Endothelial cell (in vitro differentiated cells): Measurements from ENCODE around the gene MMP24. TPM values are rescaled to one million over a fixed set of nuclear protein-coding genes. Genes with fewer than 3 reads are reported as not detected.
"Not testable (repeated sequence)": the region's sequence is repeated elsewhere in the genome, so short reads cannot be mapped to it uniquely, and the experiment has no call there.

ENCODE experiments used
- DNase-seq: peaks from one replicate; pipeline ENCODE4 v3.0.0; 2021; ENCODE audit warnings: low spot score
- H3K27ac Mint-ChIP-seq: one replicate; pipeline ENCODE4 v1.8.0; 2021; ENCODE audit warnings: mixed read lengths, inconsistent platforms; ENCODE audit not compliant: unreplicated experiment
- H3K27me3 Mint-ChIP-seq: one replicate; pipeline ENCODE4 v1.8.0; 2021; ENCODE audit warnings: mild to moderate bottlenecking, moderate library complexity, mixed read lengths, inconsistent platforms; ENCODE audit not compliant: unreplicated experiment
- H3K36me3 Mint-ChIP-seq: one replicate; pipeline ENCODE4 v1.8.0; 2021; ENCODE audit warnings: mild to moderate bottlenecking, low read depth, mixed read lengths, inconsistent platforms; ENCODE audit not compliant: unreplicated experiment
- H3K4me1 Mint-ChIP-seq: one replicate; pipeline ENCODE4 v1.8.0; 2021; ENCODE audit warnings: mild to moderate bottlenecking, mixed read lengths, inconsistent platforms; ENCODE audit not compliant: unreplicated experiment
- H3K4me3 Mint-ChIP-seq: one replicate; pipeline ENCODE4 v1.8.0; 2021; ENCODE audit warnings: mild to moderate bottlenecking, mixed read lengths, inconsistent platforms; ENCODE audit not compliant: unreplicated experiment
- H3K9me3 Mint-ChIP-seq: one replicate; pipeline ENCODE4 v1.8.0; 2021; ENCODE audit warnings: mixed read lengths, inconsistent platforms; ENCODE audit not compliant: unreplicated experiment
- CTCF ChIP-seq: fragments of 200-600 bp; sonication (generic); IDR thresholded peaks from one replicate; pipeline ENCODE4 v1.5.0; 2021; ENCODE audit warnings: antibody characterized with exemption; ENCODE audit not compliant: unreplicated experiment
- long read RNA-seq: library from polyadenylated mRNA; unstranded; transcript quantifications from one replicate; pipeline ENCODE4 v2.0.0, GENCODE V29; 2020; ENCODE audit not compliant: unreplicated experiment
- total RNA-seq: library from RNA; stranded (reverse); fragmentation: NEBNext Ultra II Directional; extraction: Animal tissue kit (Norgen Biotek cat#: 25700); gene quantifications from one replicate; pipeline ENCODE4 v1.2.1, GENCODE V29; 2021; ENCODE audit not compliant: unreplicated experiment

Gene MMP24
- 9.1 TPM for total RNA-seq
- long read RNA-seq, partial matches to known transcripts: 0 of 8 reads
- long read RNA-seq, other reads (novel, unspliced or antisense): 8 of 8 reads

- H3K27me3 Mint-ChIP-seq: peaks cover 8% of the 10 kb centered on the region
- no peaks in the 10 kb centered on the region for H3K9me3 Mint-ChIP-seq
- H3K27ac Mint-ChIP-seq: peak within 1 kb of the TSS; percentile 72
- H3K4me3 Mint-ChIP-seq: peak within 1 kb of the TSS; percentile 90
- TF ChIP-seq CTCF: no peak
- peaks cover 26% of the 10 kb centered on the region for H3K4me1 Mint-ChIP-seq
- peak; percentile 18 for DNase-seq
- no peaks in the 10 kb centered on the region for H3K36me3 Mint-ChIP-seq
Observed at GRCh38 chr20:35226126-35226883, at the start of gene MMP24. Gene MMP24 (plus strand): TSS chr20:35226690. CDS start chr20:35226739, 49 bp downstream.

DNA sequence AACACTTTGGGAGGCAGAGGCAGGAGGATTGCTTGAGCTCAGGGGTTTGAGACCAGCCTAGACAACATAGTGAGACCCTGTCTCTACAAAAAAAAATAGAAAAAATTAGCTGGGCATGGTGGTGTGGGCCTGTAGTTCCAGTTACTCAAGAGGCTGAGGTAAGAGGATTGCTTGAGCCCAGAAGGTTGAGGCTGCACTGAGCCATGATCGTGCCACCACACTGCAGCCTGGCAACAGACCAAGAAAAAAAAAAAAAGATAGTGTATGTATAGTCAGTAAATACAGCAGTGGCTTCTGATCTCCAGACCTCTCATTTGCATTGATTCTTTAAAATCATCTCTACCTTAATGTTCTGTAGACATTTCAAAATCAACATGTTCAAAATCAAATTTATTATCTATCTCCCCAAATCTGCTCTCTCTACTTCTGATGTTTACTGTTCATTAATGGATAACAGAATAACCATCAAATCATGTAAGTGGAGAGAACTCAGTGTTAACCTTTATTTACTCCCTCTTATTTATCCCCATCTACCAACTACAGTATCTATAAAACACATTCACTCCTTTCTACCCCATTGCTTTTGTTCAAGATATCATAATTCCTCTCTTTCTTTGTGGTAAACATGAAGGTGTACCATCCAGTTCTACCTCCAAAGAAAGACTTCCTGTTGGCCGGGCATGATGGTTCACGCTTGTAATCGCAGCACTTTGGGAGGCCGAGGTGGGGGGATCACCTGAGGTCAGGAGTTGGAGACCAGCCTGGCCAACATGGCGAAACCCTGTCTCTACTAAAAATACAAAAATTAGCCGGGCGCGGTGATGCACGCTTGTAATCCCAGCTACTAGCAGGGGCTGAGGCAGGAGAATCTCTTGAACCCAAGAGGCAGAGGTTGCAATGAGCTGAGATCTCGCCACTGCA, 46.9 kb upstream of the MMP24 start:
- TF ChIP-seq CTCF: no peak
- peaks cover 10% of the 10 kb centered on the region for H3K4me1 Mint-ChIP-seq
- H3K4me3 Mint-ChIP-seq: peak overlapping the region; percentile 72
- no peak overlapping the region for H3K27ac Mint-ChIP-seq
- no peaks in the 10 kb centered on the region for H3K27me3 Mint-ChIP-seq
- H3K9me3 Mint-ChIP-seq: no peaks in the 10 kb centered on the region
- H3K36me3 Mint-ChIP-seq: peaks cover 61% of the 10 kb centered on the region
- DNase-seq: no peak

DNA sequence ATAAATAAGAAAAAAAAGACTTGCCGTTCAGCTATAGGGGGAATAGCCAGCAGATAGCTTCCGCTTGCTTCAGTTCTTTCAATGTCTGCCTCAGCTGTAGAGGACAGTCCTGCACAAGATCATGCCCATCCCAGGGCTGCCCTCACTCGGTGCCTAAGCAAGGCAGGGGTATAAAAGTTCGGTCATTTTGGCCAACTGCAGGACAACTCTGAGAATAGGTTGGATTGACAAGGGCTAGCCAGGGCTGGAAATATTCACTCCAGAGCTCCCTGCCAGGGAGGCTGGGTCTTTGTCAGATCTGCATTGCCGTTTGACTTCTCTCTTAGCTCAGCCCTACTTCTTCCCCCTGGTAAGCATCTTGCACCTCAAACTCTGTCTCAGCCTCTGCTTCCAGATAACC, 46.2 kb upstream of the MMP24 start:
- H3K36me3 Mint-ChIP-seq: peaks cover 57% of the 10 kb centered on the region
- no peak overlapping the region for H3K4me3 Mint-ChIP-seq
- DNase-seq: no peak
- no peak overlapping the region for H3K27ac Mint-ChIP-seq
- H3K4me1 Mint-ChIP-seq: peaks cover 7% of the 10 kb centered on the region
- H3K9me3 Mint-ChIP-seq: no peaks in the 10 kb centered on the region
- TF ChIP-seq CTCF: no peak
- no peaks in the 10 kb centered on the region for H3K27me3 Mint-ChIP-seq

GRCh38 chr20:35181731-35182130, 44.8 kb upstream of the MMP24 start:
- DNase-seq: no peak
- H3K27ac Mint-ChIP-seq: no peak overlapping the region
- H3K9me3 Mint-ChIP-seq: no peaks in the 10 kb centered on the region
- no peaks in the 10 kb centered on the region for H3K27me3 Mint-ChIP-seq
- no peak overlapping the region for H3K4me3 Mint-ChIP-seq
- no peaks in the 10 kb centered on the region for H3K4me1 Mint-ChIP-seq
- no peak for TF ChIP-seq CTCF
- peaks cover 54% of the 10 kb centered on the region for H3K36me3 Mint-ChIP-seq

- not testable (repeated sequence) for H3K4me3 Mint-ChIP-seq, H3K27ac Mint-ChIP-seq, H3K27me3 Mint-ChIP-seq, H3K9me3 Mint-ChIP-seq, DNase-seq
- peaks cover 35% of the 10 kb centered on the region for H3K36me3 Mint-ChIP-seq
- peaks cover 20% of the 10 kb centered on the region for H3K4me1 Mint-ChIP-seq
Observed at GRCh38 chr20:35186691-35187289, 39.7 kb upstream of the MMP24 start.
